Measurements from ENCODE around the gene ST7. TPM values are rescaled to one million over a fixed set of nuclear protein-coding genes. Genes with fewer than 3 reads are reported as not detected.
A peak's percentile ranks its signal among the peaks of the same experiment; 100 is the strongest.

ST7 gene
- polyA plus RNA-seq, 2 of the 4 experiments (the other 2 are of a cell fraction), result 16.2 to 26.0 TPM

GRCh38 chr7:117018713-117019112, 65.4 kb downstream of the ST7 start:
- CTCF ChIA-PET, result no interaction called here
- H3K27ac ChIP-seq, result no peak overlapping the region
- FAIRE-seq, result peak; percentile 56

GRCh38 chr7:117019287-117019686, 66.0 kb downstream of the ST7 start:
- Histone ChIP-seq H3K4me1 (peaks cover 11% of the 10 kb centered on the region; the same call in 1 of the 3 replicates), H3K27ac (no peak overlapping the region), H3K4me2 (peak overlapping the region; percentile 68), H3K4me3 (no peak overlapping the region), H3K9me3 (no peaks in the 10 kb centered on the region)
- FAIRE-seq, result no peak
- no peak for DNase-seq (ENCODE audit: low read depth in 1 of 2, low spot score in 1 of 2)
- no peak for ATAC-seq
- no peak for TF ChIP-seq RCOR1 (IDR thresholded peaks at IDR 0.05; ENCODE audit: low read depth, low read length)
- TF ChIP-seq SREBF2 (IDR thresholded peaks at IDR 0.05), result no peak
- TF ChIP-seq E2F6 (IDR thresholded peaks at IDR 0.05; ENCODE audit: borderline replicate concordance, low read depth), result no peak
- no peak for TF ChIP-seq NPAS2 (CRISPR knock-in tag; IDR thresholded peaks at IDR 0.05; ENCODE audit: borderline replicate concordance)
- TF ChIP-seq NR3C1 (IDR thresholded peaks at IDR 0.05), result no peak
- TF ChIP-seq TFCP2L1 (CRISPR knock-in tag; IDR thresholded peaks at IDR 0.05), result no peak
- no peak for TF ChIP-seq HOXB5 (CRISPR knock-in tag; IDR thresholded peaks at IDR 0.05)
- no peak for TF ChIP-seq MYC (IDR thresholded peaks at IDR 0.05; ENCODE audit: borderline replicate concordance, low read length)
- TF ChIP-seq POLR2AphosphoS2 (conservative IDR thresholded peaks at IDR 0.05; ENCODE audit: low read length), result no peak
- no peak for TF ChIP-seq ZNF302 (CRISPR knock-in tag; IDR thresholded peaks at IDR 0.05)
- no peak for TF ChIP-seq CEBPB (IDR thresholded peaks at IDR 0.05)
- WGBS (ENCODE audit: missing lambda C conversion rate), result 77% methylated on average over 2 of the region's 2 CpGs
- CTCF ChIA-PET, result no interaction called here
- POLR2A ChIA-PET, result no interaction called here

More at GRCh38 chr7:117018713-117019112, 65.4 kb downstream of the ST7 start:
- Histone ChIP-seq H3K4me1 (peaks cover 11% of the 10 kb centered on the region; the same call in 1 of the 3 replicates), H3K4me3 (no peak overlapping the region), H3K4me2 (no peak overlapping the region), H3K9me3 (no peaks in the 10 kb centered on the region)
- 89% methylated on average over 1 of the region's 1 CpG for WGBS (ENCODE audit: missing lambda C conversion rate)
- TF ChIP-seq NFE2L2 (conservative IDR thresholded peaks at IDR 0.05; ENCODE audit: low read length) (no peak), USF2 (IDR thresholded peaks at IDR 0.05) (no peak), CTCF (IDR thresholded peaks at IDR 0.05) (no peak), NR3C1 (IDR thresholded peaks at IDR 0.05) (no peak), EP300 (IDR thresholded peaks at IDR 0.05) (no peak), BHLHE40 (IDR thresholded peaks at IDR 0.05; ENCODE audit: low read depth, low read length) (no peak), RFX5 (IDR thresholded peaks at IDR 0.05) (no peak), JUNB (IDR thresholded peaks at IDR 0.05) (no peak), GATA3 (IDR thresholded peaks at IDR 0.05; ENCODE audit: borderline replicate concordance) (no peak), PHF8 (IDR thresholded peaks at IDR 0.05; ENCODE audit: borderline replicate concordance, low read depth) (no peak), ZFP36 (IDR thresholded peaks at IDR 0.05; ENCODE audit: borderline replicate concordance, partially characterized antibody) (no peak), HEYL (CRISPR knock-in tag; IDR thresholded peaks at IDR 0.05) (no peak)
- ATAC-seq, result no peak
- no peak for DNase-seq (ENCODE audit: low read depth in 1 of 2, low spot score in 1 of 2)
- POLR2A ChIA-PET, result interaction anchor here (0.6 kb wide), 1 partner anchor 31 kb away, joined by 3 read pairs; no protein-coding TSS in a partner anchor
